GM12878 (cell line): Measurements from ENCODE around the gene NUBPL. TPM values are rescaled to one million over a fixed set of nuclear protein-coding genes. Genes with fewer than 3 reads are reported as not detected.

Source experiments
- ATAC-seq: fragments of 200-7000 bp; cut with Tn5 transposase; 3 replicates; pipeline ENCODE4 v1.9.1; 2020; ENCODE audit warnings: mild to moderate bottlenecking, moderate library complexity
- BruUV-seq: library from RNA; stranded (reverse); fragments of 400-500 nt; replicated peaks from 2 replicates; lab custom pipeline; 2021; lab: Mats Ljungman, UMichigan
- CTCF ChIA-PET: fragments of 300-600 bp; sonication (Branson Sonifier 250); formaldehyde crosslinking; extraction: SDS; loops from one replicate; lab custom pipeline; 2021; ENCODE audit warnings: inconsistent platforms; lab: Yijun Ruan, JAX
- POLR2A ChIA-PET: fragments of 350-600 bp; formaldehyde crosslinking; extraction: SDS; loops from one replicate; lab custom pipeline; 2021; ENCODE audit warnings: inconsistent platforms; lab: Charles Lee
- RAD21 ChIA-PET: fragments of 300-600 bp; sonication (Branson Sonifier 250); formaldehyde crosslinking; loops from one replicate; lab custom pipeline; 2023; ENCODE audit warnings: antibody characterized with exemption; ENCODE audit not compliant: unreplicated experiment; lab: Charles Lee
- SMC1A ChIA-PET: fragments of 300-600 bp; sonication (Branson Sonifier 250); formaldehyde crosslinking; loops from one replicate; lab custom pipeline; 2023; ENCODE audit not compliant: unreplicated experiment, uncharacterized antibody; lab: Charles Lee
- DNase-seq: peaks from one replicate; pipeline ENCODE4 v3.0.0-alpha.2; 2011; ENCODE audit warnings: low read depth, low spot score
- FAIRE-seq: peaks from 3 replicates; lab custom pipeline; 2011; peaks lifted over from hg19 to GRCh38; lab: Jason Lieb, UNC
- H2AFZ ChIP-seq: 2 replicates; pipeline ENCODE4 v1.6.0; 2011; ENCODE audit warnings: low read depth, low read length, control low read depth; ENCODE audit not compliant: control insufficient read depth
- H3K27ac ChIP-seq: 2 replicates; pipeline ENCODE4 v1.5.1; 2011; ENCODE audit warnings: control low read depth; ENCODE audit not compliant: control insufficient read depth, insufficient read depth
- H3K27me3 ChIP-seq, 2 experiments: replicated peaks in 1 of 2; 2 replicates each; pipeline versions ENCODE4 v1.6.0 to v1.6.1; 2011; ENCODE audit warnings: low read length in 1 of 2; ENCODE audit not compliant: control insufficient read depth in 2 of 2, insufficient read depth in 2 of 2
- H3K36me3 ChIP-seq, 2 experiments: 2 replicates each; pipeline ENCODE4 v1.5.1; 2011; ENCODE audit warnings: low read length in 1 of 2; ENCODE audit not compliant: control insufficient read depth in 2 of 2, insufficient read depth in 2 of 2
- H3K4me1 ChIP-seq: 2 replicates; pipeline ENCODE4 v1.6.1; 2011; ENCODE audit warnings: mild to moderate bottlenecking, low read length, moderate library complexity, mixed read lengths; ENCODE audit not compliant: control insufficient read depth, insufficient read depth
- H3K4me2 ChIP-seq: 2 replicates; pipeline ENCODE4 v1.6.0; 2011; ENCODE audit warnings: control low read depth; ENCODE audit not compliant: control insufficient read depth, insufficient read depth
- H3K4me3 ChIP-seq: fragments of 200-600 bp; sonication (generic); 2 replicates; pipeline ENCODE4 v1.5.1; 2016
- H3K79me2 ChIP-seq: 2 replicates; pipeline ENCODE4 v1.6.0; 2011; ENCODE audit warnings: low read length; ENCODE audit not compliant: control insufficient read depth, insufficient read depth
- H3K9ac ChIP-seq: 2 replicates; pipeline ENCODE4 v1.8.0; 2011; ENCODE audit warnings: low read length, control low read depth, mixed read lengths; ENCODE audit not compliant: control insufficient read depth, insufficient read depth
- H3K9me3 ChIP-seq: replicated peaks from 3 replicates; pipeline ENCODE4 v1.5.1; 2011; ENCODE audit warnings: mild to moderate bottlenecking, low read length; ENCODE audit not compliant: control insufficient read depth, insufficient read depth
- H4K20me1 ChIP-seq: 2 replicates; pipeline ENCODE4 v1.6.0; 2011; ENCODE audit not compliant: control insufficient read depth, insufficient read depth
- CUX1 ChIP-seq: IDR thresholded peaks from 2 replicates; pipeline ENCODE4 v1.6.1; 2012; ENCODE audit warnings: improper control_type of control experiment, low read depth, low read length; ENCODE audit not compliant: insufficient replicate concordance
- EGR1 ChIP-seq, 2 experiments: IDR thresholded peaks; 1 replicate in 1 of 2; 2 replicates in 1 of 2; pipeline ENCODE4 v1.6.1; 2011 to 2012; ENCODE audit warnings: low read depth in 2 of 2, low read length in 2 of 2, borderline replicate concordance in 1 of 2, mild to moderate bottlenecking in 1 of 2, moderate library complexity in 1 of 2
- HDGF ChIP-seq: fragments of 450-650 bp; IDR thresholded peaks from 2 replicates; pipeline ENCODE4 v1.6.1; 2016; ENCODE audit warnings: antibody characterized with exemption
- NFIC ChIP-seq: IDR thresholded peaks from 2 replicates; pipeline ENCODE4 v1.6.1; 2012; ENCODE audit warnings: low read depth, mild to moderate bottlenecking, inconsistent platforms, low read length, moderate library complexity
- RCOR1 ChIP-seq: conservative IDR thresholded peaks from 2 replicates; pipeline ENCODE4 v1.6.1; 2012; ENCODE audit warnings: low read depth, low read length, improper control_type of control experiment
- SMAD1 ChIP-seq: fragments of 450-650 bp; IDR thresholded peaks from 2 replicates; pipeline ENCODE4 v1.6.1; 2018; ENCODE audit warnings: mild to moderate bottlenecking, low read depth; ENCODE audit not compliant: partially characterized antibody
- TCF3 ChIP-seq: IDR thresholded peaks from 2 replicates; pipeline ENCODE4 v1.6.1; 2012; ENCODE audit warnings: low read depth, mild to moderate bottlenecking, low read length, borderline replicate concordance; ENCODE audit not compliant: insufficient read depth
- USF1 ChIP-seq: IDR thresholded peaks from 2 replicates; pipeline ENCODE4 v1.6.1; 2011; ENCODE audit warnings: borderline replicate concordance, low read depth, mild to moderate bottlenecking, moderate library complexity, mixed read lengths, low read length; ENCODE audit not compliant: insufficient read depth; ENCODE audit errors: extremely low read length
- in situ Hi-C: fragments of 300-500 bp; cut with MboI; formaldehyde crosslinking; loops from 9 replicates; pipeline ENCODE4 v1.14.3; 2018; ENCODE audit warnings: mixed read lengths
- intact Hi-C: fragments of 100-400 bp; cut with micrococcal nuclease; formaldehyde crosslinking; loops from one replicate; pipeline ENCODE4 v1.14.2; 2022; ENCODE audit not compliant: unreplicated experiment
- polyA plus RNA-seq, 11 experiments: library from polyadenylated mRNA; depleted of rRNA in 4 of 11; unstranded in 6 of 11; stranded (reverse) in 5 of 11; fragments of >200 nt; fragmentation: Nextera tagmentation in 4 of 11; fragmentation: Illumina TruSeq in 1 of 11; extraction: Ambion mirVana in 4 of 11; extraction: Trizol in 1 of 11; gene quantifications; 1 replicate in 1 of 11; 2 replicates in 10 of 11; pipeline versions ENCODE4 v1.2.1 to v1.2.3, GENCODE V29; 2011 to 2016; ENCODE audit warnings: inconsistent platforms in 2 of 11, missing spikeins in 2 of 11, low read depth in 1 of 11
- total RNA-seq, 4 experiments: library from RNA; depleted of rRNA in 3 of 4; stranded (reverse); fragments of >200 nt in 3 of 4; fragmentation: Illumina TruSeq in 1 of 4; extraction: Trizol in 1 of 4; gene quantifications; 2 replicates each; pipeline versions ENCODE4 v1.2.1 to v1.2.3, GENCODE V29; 2013 to 2021

The NUBPL gene
- total and polyA plus RNA-seq, 10 of the 15 experiments (the other 5 are each of a cell fraction or from before 2014, with no cell fraction given), result 3.4 to 11.6 (median 8.1) TPM

- no TSS peak for BruUV-seq
- no peaks in the 10 kb centered on the region for H3K79me2 ChIP-seq
- intact Hi-C loops (no loop called here), in situ Hi-C loops (no loop called here)
- H3K27ac ChIP-seq, result no peak overlapping the region
- H3K4me3 ChIP-seq, result no peak overlapping the region
- no peak overlapping the region for H2AFZ ChIP-seq
- no peaks in the 10 kb centered on the region for H3K4me1 ChIP-seq
- no peaks in the 10 kb centered on the region for H4K20me1 ChIP-seq
- RAD21 ChIA-PET, result no interaction called here
- no peak overlapping the region for H3K9ac ChIP-seq
- no peak for FAIRE-seq
- no peak for ATAC-seq
- no peak for DNase-seq
- no peaks in the 10 kb centered on the region for H3K9me3 ChIP-seq
- POLR2A ChIA-PET, result no interaction called here
- CTCF ChIA-PET, result no interaction called here
- no peak overlapping the region for H3K4me2 ChIP-seq
- H3K36me3 ChIP-seq, result no peaks in the 10 kb centered on the region; a peak in 1 of 4 replicates
- no peak for TF ChIP-seq HDGF
- no peak for TF ChIP-seq USF1
- no peak for TF ChIP-seq EGR1 (IDR thresholded peaks at IDR 0.05; ENCODE audit: borderline replicate concordance in 1 of 2, low read depth in 2 of 2, low read length in 2 of 2)
- no peak for TF ChIP-seq NFIC
- no peak for TF ChIP-seq RCOR1
- no peak for TF ChIP-seq CUX1
- TF ChIP-seq TCF3, result no peak
- TF ChIP-seq SMAD1, result no peak
- SMC1A ChIA-PET, result no interaction called here
- H3K27me3 ChIP-seq, result no peaks in the 10 kb centered on the region
Observed at GRCh38 chr14:31827325-31827724, 266.1 kb downstream of the NUBPL start.
